Measurements from ENCODE around the gene CYP2F1. TPM values are rescaled to one million over a fixed set of nuclear protein-coding genes. Genes with fewer than 3 reads are reported as not detected.

The CYP2F1 gene
- total RNA-seq, 1 experiment from 2014 or later: not detected

DNA sequence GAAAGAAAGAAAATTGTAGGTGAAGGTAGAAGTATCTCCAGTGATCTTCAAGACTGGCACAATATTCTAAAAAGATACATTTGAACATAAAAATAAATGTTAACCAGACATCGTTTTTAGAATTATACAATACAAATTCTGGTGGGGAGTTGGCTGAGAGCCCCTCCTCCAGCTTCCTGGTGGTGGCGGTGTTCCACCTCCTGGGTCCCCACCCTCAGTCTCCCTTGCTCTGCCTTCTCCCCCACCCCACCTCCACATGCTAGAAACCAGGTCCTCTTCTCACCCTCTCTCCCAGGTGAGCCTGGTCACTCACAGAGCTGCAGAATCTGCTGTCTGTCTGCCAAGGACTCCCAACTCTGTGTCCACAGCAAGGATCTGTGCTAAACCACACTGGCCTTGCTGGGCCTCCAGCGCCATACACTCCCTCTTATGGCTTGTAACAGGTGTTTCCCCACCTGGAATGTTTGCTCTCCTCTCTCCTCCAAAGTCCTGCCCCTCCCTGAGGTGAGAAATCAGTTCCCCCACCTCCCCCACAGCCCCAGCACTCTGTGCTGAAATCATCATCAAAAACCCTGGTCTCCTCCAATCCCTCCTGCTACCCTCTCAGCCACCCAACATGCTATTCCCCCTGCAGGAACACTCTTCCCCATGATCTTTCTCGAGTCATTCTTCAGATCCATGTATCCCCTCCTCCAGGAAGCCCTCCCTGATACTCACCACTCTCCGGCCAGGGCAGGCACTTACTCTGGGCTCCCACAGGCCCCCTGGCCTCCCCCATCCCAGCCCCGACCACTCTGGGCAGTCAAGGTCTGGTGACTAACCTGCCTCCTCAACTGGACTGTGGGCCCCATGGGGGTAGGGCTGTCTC is 58.3 kb downstream of the CYP2F1 start:
- DNase-seq (ENCODE audit: low spot score): no peak
- in situ Hi-C loops (cut with HindIII; ENCODE audit: low sequenced_read_pairs): no loop called here

GRCh38 chr19:41174297-41174928 is 60.2 kb downstream of the CYP2F1 start:
- in situ Hi-C loops (cut with HindIII; ENCODE audit: low sequenced_read_pairs): no loop called here
- no peak for DNase-seq (ENCODE audit: low spot score)

DNA sequence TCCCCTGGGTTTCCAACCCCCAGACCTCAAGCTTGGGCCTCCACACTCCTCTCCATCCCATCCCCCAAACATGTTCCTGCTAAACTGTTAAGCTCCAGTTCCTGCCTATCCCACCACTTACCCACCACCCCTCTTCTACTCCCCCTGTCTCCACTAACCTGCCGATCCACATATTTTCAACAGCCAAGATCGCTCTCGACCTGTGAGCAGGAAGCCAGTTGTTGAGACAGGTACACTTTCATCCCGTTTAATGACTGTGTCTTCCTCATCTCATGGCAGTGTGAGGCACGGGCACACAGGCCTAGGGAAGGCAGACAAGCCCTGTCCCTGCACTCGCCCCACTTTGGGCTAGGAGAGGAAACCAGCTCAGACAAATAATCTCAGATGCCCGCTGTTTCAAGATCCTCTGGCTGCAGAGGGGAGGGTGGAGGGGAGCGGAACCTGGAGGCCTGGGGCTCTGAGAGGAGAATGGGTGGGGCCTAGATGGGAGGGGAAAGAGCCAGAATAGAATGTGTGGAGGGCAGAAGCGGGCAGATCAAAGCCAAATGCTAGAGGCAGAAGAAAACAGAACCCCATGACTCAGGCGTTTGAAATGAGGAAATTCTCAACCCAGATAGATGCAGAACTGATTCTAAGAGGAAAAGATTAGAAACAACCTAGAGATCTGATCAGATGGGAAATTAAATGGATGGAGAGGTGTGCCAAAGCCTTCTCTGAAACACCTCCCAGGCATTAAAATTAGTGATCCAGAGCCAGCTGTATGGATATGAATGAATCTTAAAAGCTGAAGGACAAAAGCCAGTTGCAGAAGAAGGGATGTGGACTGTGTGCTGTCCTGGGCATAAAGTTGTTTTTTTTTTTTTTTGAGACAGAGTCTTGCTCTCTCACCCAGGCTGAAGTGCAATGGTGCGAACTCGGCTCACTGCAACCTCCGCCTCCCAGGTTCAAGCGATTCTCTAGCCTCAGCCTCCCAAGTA is 61.9 kb downstream of the CYP2F1 start:
- no peak for DNase-seq (ENCODE audit: low spot score)
- in situ Hi-C loops (cut with HindIII; ENCODE audit: low sequenced_read_pairs): no loop called here

Other genes starting within 250 kb of the CYP2F1 start
- not detected in 2 replicates for gene CYP2A7, start 232.2 kb upstream of the CYP2F1 start, total RNA-seq (2014; rRNA removed; shearing (Covaris generic))
- gene CYP2B6, start 123.2 kb upstream of the CYP2F1 start, total RNA-seq (2014; rRNA removed; shearing (Covaris generic)): not detected in 2 replicates
- not detected in 2 replicates for gene CYP2A13, start 26.0 kb upstream of the CYP2F1 start, total RNA-seq (2014; rRNA removed; shearing (Covaris generic))
- not detected in 2 replicates for gene CYP2S1, start 78.8 kb downstream of the CYP2F1 start, total RNA-seq (2014; rRNA removed; shearing (Covaris generic))
- gene AXL, start 104.8 kb downstream of the CYP2F1 start, total RNA-seq (2014; rRNA removed; shearing (Covaris generic)): 21.0 and 22.4 TPM in 2 replicates
- gene HNRNPUL1, start 149.9 kb downstream of the CYP2F1 start, total RNA-seq (2014; rRNA removed; shearing (Covaris generic)): 85.0 and 116 TPM in 2 replicates
- gene CCDC97, start 195.7 kb downstream of the CYP2F1 start, total RNA-seq (2014; rRNA removed; shearing (Covaris generic)): 9.3 and 12.3 TPM in 2 replicates
- 5.7 and 10.1 TPM in 2 replicates for gene TGFB1, start 239.5 kb downstream of the CYP2F1 start, total RNA-seq (2014; rRNA removed; shearing (Covaris generic))
- 11.1 and 18.4 TPM in 2 replicates for gene B9D2, start 249.7 kb downstream of the CYP2F1 start, total RNA-seq (2014; rRNA removed; shearing (Covaris generic))

Measured in G401 (cell line).